HUDEP-2 (cell line): ENCODE results near the gene ZBTB20.

ENCODE experiments used
- DNase-seq, 76 experiments: peaks; one replicate each; lab custom pipeline; 2025; ENCODE audit not compliant: unreplicated experiment in 76 of 76; lab: John Stamatoyannopoulos, UW

ZBTB20 gene

DNA sequence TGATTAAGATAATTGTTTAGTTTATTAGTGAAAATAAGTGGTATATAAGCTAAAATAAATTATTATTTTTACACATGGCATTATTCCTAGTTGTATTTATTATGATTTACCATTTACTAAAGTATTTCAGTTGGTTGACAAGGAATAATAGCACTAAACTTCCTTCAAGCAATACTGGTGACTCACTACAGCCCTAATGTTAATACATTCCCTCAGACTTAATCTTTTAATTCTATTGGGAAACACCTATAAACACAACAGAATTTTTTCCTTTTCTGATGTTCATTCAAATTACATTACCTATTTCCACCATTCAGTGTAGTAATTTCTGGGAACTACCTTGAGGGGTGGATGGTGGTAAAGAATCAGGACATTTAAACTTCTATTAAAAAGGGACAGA lies 589.3 kb downstream of the ZBTB20 start:
- no peak for DNase-seq

GRCh38 chr3:114556657-114557213 lies 590.4 kb downstream of the ZBTB20 start:
- DNase-seq, result no peak

GRCh38 chr3:114554731-114555130 lies 592.4 kb downstream of the ZBTB20 start:
- DNase-seq, result no peak

DNA sequence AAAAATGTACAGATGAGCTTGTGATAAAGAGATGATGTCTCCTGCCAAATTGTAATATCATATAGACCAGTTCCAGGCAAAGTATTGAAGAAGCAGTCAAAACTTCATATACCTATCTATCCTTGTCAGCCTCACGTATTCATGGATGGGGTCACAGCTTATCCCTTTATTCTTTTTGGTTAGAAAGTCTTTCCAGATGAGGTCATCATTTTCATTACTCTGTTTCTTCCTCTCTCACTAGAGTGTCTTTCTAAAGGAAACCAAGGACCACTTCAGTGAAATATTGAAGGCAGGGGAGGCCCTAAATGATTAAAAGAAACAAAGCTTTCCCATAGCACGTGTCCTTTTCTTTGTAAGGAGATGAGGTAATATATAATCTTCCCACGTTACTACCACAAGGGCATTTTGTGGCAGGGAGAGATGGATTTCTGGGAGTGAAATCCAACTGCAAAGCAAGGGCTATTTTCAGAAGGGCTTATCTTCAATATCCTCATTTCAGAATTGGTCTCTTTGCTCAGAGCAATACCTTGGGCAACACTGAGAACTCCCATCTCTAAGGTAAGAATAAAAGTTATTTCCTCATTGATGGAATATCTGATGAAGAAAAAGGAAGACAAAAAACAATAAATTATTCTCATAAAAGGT lies 593.0 kb downstream of the ZBTB20 start:
- DNase-seq, result no peak

DNA sequence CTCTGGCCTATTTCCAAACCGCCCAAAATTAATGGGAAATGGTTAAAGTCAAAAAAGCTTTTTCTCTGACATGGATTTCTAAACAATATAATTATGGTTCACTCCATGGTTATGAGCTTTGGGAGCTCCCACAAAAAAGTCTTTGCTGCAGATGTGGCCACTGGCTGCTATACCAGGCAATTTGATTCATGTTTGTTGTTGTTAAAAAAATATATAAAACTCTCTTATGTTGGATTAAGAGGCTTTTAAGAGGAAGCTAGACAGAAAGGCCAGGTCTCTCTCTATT lies 594.6 kb downstream of the ZBTB20 start:
- DNase-seq, result no peak

DNA sequence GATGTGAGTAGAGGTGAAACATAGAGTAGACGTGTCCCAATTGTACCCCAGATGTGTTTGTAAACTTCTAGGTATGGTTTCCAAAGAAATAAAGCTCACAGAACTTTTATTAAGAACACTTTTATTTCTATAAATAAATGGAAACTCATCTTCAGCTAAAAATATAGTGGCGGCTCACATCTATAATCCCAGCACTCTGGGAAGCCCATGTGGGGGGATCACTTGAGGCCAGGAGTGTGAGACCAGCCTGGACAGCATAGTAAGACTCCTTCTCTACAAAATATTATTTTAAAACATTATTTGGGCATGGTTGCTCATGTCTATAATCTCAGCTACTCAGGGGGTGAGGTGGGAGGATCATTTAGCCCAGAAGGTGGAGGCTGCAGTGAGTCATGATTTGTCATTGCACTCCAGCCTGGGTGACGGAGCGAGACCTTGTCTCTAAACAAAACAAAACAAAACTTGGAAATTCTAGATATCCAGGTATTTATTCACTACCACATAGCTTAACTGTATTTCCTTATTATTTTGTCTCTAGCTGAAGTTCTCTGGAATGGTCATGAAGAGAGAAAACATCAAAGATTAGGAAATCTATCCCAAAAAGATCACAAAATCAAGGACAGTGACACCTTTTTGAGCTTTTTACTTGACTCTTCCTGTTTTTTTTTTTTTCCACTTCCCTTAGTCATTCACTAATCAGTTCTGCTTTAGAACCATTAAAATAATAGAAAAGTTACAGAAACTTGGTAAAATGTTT lies 595.1 kb downstream of the ZBTB20 start:
- DNase-seq, result peak in 2 of 76 experiments; percentile 5 to 10

GRCh38 chr3:114550165-114550564 lies 596.9 kb downstream of the ZBTB20 start:
- DNase-seq, result no peak

DNA sequence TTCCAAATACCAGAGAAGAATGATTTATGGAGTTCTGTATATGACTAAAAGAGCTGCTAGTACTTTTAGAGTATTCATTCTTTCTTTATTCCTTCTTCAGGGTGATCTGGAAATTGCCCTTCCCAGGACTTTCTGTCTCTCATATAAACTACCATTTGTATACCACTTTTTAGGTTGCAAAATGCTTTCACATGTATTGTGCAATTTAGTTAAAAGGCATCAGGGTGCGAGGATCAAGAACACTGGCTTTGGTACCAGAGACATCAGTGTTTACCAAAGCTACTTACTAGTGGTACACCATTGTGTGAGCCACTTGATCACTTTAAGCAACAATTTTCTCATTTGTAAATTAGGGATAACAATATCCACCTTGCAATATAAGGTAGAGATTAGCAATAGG lies 601.9 kb downstream of the ZBTB20 start:
- DNase-seq, result no peak

GRCh38 chr3:114542359-114542758 lies 604.7 kb downstream of the ZBTB20 start:
- no peak for DNase-seq

DNA sequence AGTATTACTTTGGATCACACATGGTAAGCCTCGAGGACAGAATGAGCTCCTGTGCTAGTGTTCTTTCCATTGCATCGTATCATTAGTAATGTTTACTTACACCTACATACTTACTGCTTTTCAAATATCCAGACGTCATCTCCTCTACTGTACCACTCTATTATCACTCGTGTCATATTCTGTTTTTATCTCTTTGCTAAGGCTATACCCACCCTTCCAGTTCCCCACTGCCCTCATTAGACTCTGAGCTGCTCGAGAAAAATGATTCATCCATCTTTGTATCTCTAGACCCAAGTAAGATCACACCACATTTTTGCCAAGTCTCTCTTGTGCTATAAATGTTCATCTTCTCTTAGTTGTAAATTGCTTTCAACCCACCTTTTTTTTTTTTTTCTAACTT lies 607.6 kb downstream of the ZBTB20 start:
- DNase-seq, result no peak

DNA sequence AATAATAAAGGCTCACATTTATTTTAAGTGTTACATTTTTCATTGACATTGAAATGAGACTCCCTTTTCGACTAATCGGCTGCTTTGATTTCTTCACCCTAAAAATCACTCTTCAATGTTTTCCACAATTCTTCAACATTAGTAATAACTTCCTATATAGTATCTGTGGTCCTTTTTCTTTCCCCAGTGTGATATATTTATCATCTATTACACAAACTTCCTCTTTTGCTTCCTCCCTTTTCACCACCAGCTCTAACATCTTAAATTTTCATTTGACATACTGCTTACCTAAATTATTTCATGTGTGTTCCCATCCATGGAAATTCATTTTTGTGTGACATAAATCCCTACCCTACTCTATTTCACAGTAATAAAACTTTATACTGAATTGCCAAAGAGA lies 608.9 kb downstream of the ZBTB20 start:
- DNase-seq, result no peak

DNA sequence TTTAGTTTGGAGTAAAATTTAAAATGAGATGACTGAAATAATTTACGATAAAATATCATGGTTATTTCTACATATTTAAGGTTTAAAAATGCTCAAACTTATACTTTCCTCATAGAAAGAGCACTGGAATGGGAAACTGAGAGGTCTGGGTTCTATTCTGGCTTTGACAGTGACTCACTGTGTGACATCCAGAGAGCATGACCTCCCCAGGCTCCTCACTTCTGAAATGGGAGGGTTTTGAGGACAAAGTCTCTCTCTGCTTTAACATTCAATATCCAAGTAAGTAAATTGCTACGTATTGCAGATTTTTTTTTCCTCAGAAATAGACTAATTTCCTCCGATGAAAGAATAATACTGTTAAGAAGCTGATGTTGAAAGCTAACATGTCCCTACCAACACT lies 618.6 kb downstream of the ZBTB20 start:
- DNase-seq, result no peak

- DNase-seq, result no peak
These were observed 619.9 kb downstream of the ZBTB20 start for GRCh38 chr3:114527036-114527644.

DNA sequence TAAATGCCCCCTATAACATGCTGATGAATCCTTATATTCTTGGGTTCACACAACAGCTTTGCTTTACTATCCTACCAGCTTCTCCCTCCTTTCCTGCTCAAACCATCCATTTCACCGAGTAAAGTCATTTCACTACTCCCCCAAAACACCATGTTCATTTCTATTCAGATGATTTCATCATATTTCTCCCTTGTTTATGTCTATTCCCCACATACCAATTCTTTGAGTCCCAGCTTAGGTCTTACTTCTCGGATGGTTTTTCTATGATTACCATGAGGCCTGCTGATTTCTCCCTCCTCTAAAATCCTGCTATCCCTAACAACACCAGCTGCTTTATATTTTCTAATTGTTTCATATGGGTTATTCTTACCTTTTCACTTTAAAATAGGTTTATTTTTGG lies 621.8 kb downstream of the ZBTB20 start:
- no peak for DNase-seq

- peak in 3 of 76 experiments; percentile 0 to 8 (median 1) for DNase-seq
These were observed 627.7 kb downstream of the ZBTB20 start for GRCh38 chr3:114519415-114519814.

- DNase-seq, result no peak
These were observed 628.8 kb downstream of the ZBTB20 start for GRCh38 chr3:114518206-114518808.

DNA sequence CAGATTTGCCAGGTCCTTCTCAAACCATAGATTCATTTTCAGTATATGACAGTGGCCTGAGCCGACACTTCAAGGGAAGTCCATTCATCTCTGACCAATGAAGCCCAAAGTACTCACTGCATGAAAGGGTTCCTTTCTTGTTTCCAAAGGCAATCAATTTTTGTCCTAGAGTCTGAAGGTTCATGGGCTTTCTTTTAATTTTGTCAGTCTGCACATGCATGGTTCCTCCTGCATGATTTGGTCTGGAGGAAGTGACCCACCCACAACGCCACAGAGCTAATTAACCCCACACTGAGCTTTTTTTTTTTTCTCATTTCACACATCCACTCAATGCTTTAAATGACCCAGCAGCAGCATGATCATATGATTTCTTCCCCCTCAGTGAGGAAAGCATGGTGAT lies 636.9 kb downstream of the ZBTB20 start:
- no peak for DNase-seq

GRCh38 chr3:114509756-114510155 lies 637.3 kb downstream of the ZBTB20 start:
- DNase-seq, result no peak

DNA sequence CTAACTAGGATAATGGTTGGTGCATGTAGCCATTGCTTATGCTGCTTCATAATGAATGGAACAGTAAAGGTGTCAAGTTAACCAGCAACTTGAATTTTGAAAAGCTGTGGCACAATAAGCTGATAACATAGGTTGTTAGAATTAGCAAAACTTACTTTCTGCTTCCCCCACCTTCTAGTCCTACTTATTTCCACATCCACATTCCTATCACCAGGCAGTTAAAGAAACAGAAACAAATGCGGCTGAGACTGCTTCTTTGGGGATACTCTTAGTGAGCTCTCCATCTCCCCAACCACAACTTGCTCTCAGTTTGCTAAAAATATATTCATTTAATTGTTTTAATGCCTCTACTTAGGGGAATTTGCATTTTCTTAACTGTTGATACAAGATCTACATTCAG lies 638.1 kb downstream of the ZBTB20 start:
- no peak for DNase-seq

DNA sequence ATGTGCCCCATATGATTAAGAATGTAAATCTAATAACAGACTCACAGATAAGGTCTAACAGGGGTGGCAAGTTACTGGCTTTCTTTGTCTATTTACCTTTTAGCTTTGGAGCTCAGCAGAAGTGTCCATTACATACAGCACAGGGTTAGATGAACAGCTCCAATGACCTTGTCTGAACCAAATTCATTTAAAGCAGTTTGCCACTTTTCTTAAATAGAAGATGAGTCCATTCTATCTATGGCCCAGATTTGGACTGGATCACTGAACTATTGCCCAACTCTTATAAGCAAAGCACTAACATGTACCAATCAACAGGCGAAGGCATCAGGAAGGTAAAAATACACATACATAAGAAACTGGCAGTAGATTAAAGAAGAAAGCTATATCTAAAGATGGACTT lies 638.9 kb downstream of the ZBTB20 start:
- DNase-seq, result no peak

GRCh38 chr3:114506591-114507300 lies 640.3 kb downstream of the ZBTB20 start:
- DNase-seq, result no peak
